Measurements from ENCODE around the gene PCBP3. TPM values are rescaled to one million over a fixed set of nuclear protein-coding genes. Genes with fewer than 3 reads are reported as not detected.

The PCBP3 gene
- total and polyA plus RNA-seq, 2 of the 8 experiments (the other 6 are each of a cell fraction or from before 2014, with no cell fraction given) = 3.5 to 6.3 TPM

DNA sequence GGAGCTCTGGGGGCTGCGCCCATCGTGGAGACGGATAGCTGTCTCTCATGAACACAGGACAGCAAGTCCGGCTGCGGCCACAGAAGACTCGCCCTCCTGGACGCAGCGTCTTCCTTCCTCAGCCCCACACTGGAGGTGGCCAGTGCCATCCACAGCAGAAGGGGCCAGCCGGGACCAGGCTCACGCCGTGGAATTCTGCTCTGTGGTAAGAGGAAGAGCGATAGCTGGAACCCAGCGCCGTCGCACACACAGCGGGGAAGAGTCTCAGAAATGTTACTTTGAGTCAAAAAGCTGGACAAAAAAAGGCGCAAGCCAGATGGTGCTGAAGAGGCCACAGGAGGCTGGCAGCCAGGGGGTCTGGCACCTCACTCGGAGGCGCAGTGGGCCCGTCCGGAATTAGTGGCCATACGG is 224.2 kb downstream of the PCBP3 start:
- H3K23me2 ChIP-seq (ENCODE audit: low read depth, low read length) = no peaks in the 10 kb centered on the region
- no peak overlapping the region for H3K23ac ChIP-seq (ENCODE audit: insufficient read length)
- H2BK20ac ChIP-seq (ENCODE audit: low read length) = no peak overlapping the region
- H3K56ac ChIP-seq (replicated peaks; ENCODE audit: insufficient read length, low read depth, low read length) = no peak overlapping the region
- H2AK5ac ChIP-seq (ENCODE audit: low read depth, low read length) = no peak overlapping the region
- POLR2A ChIA-PET (ENCODE audit: partially characterized antibody) = no interaction called here
- FAIRE-seq = no peak
- H3K9me3 ChIP-seq (ENCODE audit: insufficient read depth in 2 of 2, low read depth in 1 of 2, low read length in 1 of 2) = no peaks in the 10 kb centered on the region
- no peak overlapping the region for H3K14ac ChIP-seq (ENCODE audit: insufficient read length)
- no peak overlapping the region for H3K4ac ChIP-seq (replicated peaks; ENCODE audit: insufficient read length, low read depth, low read length)
- H3K4me1 ChIP-seq (replicated peaks in 1 of 4; ENCODE audit: control insufficient read depth in 3 of 4, insufficient read depth in 4 of 4, low read length in 3 of 4) = no peaks in the 10 kb centered on the region; a peak in 1 of 7 replicates
- H3K9ac ChIP-seq (replicated peaks in 1 of 4; ENCODE audit: extremely low read depth in 1 of 4, low read depth in 3 of 4, low read length in 3 of 4) = no peak overlapping the region
- no peak overlapping the region for H4K5ac ChIP-seq (ENCODE audit: insufficient read length, low read depth, low read length)
- no peaks in the 10 kb centered on the region for H3K36me3 ChIP-seq (ENCODE audit: control insufficient read depth in 2 of 4, insufficient read depth in 4 of 4, low read length in 3 of 4)
- no peak overlapping the region for H3K4me2 ChIP-seq (ENCODE audit: insufficient read depth in 1 of 2, low read depth in 2 of 2, low read length in 2 of 2)
- DNase-seq (ENCODE audit: low read depth in 1 of 2, low spot score in 2 of 2) = no peak
- no peak for TF ChIP-seq NRF1 (IDR thresholded peaks at IDR 0.05; ENCODE audit: low read depth, low read length)
- CTCF ChIA-PET (ENCODE audit: partially characterized antibody) = interaction anchor here (0.6 kb wide), 1 partner anchor 12 kb away, joined by 3 read pairs; no protein-coding TSS in a partner anchor
- no peak overlapping the region for H2AFZ ChIP-seq (ENCODE audit: low read length)
- H4K91ac ChIP-seq (replicated peaks; ENCODE audit: insufficient read length, low read length) = no peak overlapping the region
- H3K27me3 ChIP-seq (replicated peaks in 1 of 4; ENCODE audit: control insufficient read depth in 3 of 4, extremely low read depth in 1 of 4, insufficient read depth in 3 of 4, low read length in 3 of 4) = no peaks in the 10 kb centered on the region
- no peak overlapping the region for H2BK120ac ChIP-seq (replicated peaks; ENCODE audit: low read depth, low read length)
- H3K79me1 ChIP-seq (ENCODE audit: low read depth, low read length) = no peaks in the 10 kb centered on the region
- no peak overlapping the region for H2BK12ac ChIP-seq (ENCODE audit: low read depth, low read length)
- no peak overlapping the region for H3K18ac ChIP-seq (ENCODE audit: extremely low read depth, low read length)
- no peaks in the 10 kb centered on the region for H3K79me2 ChIP-seq (ENCODE audit: control insufficient read depth in 1 of 2, insufficient read depth in 2 of 2, low read length in 2 of 2)
- H4K20me1 ChIP-seq (replicated peaks in 1 of 2; ENCODE audit: control insufficient read depth in 1 of 2, insufficient read depth in 2 of 2, low read length in 2 of 2) = peaks cover 0 to 4% of the 10 kb centered on the region in 2 experiments
- no peak overlapping the region for H3K4me3 ChIP-seq (ENCODE audit: extremely low read depth in 1 of 4, insufficient read depth in 2 of 4, low read depth in 3 of 4, low read length in 4 of 4)
- 88% methylated on average over 16 of the region's 22 CpGs; no CpG with 5 or more reads in 1 of the 2 experiments for WGBS, 2 experiments (ENCODE audit: extremely low coverage in 1 of 2, insufficient coverage in 1 of 2, insufficient read length in 1 of 2, insufficient replicate concordance in 2 of 2, low coverage in 1 of 2, low lambda C conversion rate in 2 of 2, missing lambda C conversion rate in 1 of 2)
- H3K27ac ChIP-seq (ENCODE audit: low read depth, low read length) = no peak overlapping the region
- no peak overlapping the region for H4K8ac ChIP-seq (ENCODE audit: extremely low read depth, insufficient read depth, low read length)
- no peak overlapping the region for H2BK5ac ChIP-seq (ENCODE audit: low read depth, low read length)
- no peak overlapping the region for H2BK15ac ChIP-seq (ENCODE audit: low read length)
